HG03460 (cell line): ENCODE results near the gene GPR158.
"Not testable (repeated sequence)": the region's sequence is repeated elsewhere in the genome, so short reads cannot be mapped to it uniquely, and the experiment has no call there.

Experiments
- ATAC-seq: cut with Tn5 transposase; IDR thresholded peaks from one replicate; pipeline ENCODE4 v1.9.1; 2021; ENCODE audit not compliant: unreplicated experiment

Gene GPR158

GRCh38 chr10:25300073-25300472, 125.3 kb downstream of the GPR158 start:
- no peak for ATAC-seq

- ATAC-seq, result no peak
These were observed 129.8 kb downstream of the GPR158 start for GRCh38 chr10:25304606-25305005.

- no peak for ATAC-seq
These were observed 131.6 kb downstream of the GPR158 start for GRCh38 chr10:25306386-25306785.

DNA sequence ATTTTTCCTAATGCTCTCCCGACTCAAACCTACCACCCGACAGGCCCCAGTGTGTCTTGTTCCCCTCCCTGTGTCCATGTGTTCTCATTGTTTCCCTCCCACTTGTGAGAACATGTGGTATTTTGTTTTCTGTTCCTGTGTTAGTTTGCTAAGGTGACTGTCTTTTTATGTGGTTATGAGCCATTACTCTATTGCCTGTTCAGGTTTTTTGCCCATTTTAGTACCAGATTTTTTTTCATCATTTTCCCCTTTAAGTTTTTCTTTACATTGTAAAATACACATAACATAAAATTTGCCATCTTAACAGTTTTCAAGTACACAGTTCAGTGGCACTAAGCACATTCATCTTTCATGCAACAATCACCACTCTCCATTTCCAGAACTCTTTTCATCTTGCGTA, 133.5 kb downstream of the GPR158 start:
- no peak for ATAC-seq

- not testable (repeated sequence) for ATAC-seq
These were observed 142.9 kb downstream of the GPR158 start for GRCh38 chr10:25317596-25318211.

DNA sequence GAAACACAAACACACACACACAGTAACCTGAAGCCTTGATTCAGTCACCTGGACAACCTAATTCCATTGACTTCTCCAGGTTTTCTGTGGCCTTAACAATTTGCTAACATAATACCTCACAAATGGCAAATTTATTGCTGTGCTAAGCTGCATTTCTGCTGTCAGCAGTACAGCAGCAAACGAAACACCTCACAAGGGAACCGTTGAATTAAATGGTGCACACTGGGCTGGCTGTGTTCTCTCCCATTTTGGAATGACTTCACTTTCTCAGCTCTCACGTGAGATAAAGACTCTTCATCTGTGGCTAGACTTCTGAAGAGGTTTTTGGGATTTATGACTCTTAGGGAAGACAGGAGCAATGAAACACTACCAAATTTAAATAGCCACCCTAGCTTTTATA, 152.5 kb downstream of the GPR158 start:
- no peak for ATAC-seq

DNA sequence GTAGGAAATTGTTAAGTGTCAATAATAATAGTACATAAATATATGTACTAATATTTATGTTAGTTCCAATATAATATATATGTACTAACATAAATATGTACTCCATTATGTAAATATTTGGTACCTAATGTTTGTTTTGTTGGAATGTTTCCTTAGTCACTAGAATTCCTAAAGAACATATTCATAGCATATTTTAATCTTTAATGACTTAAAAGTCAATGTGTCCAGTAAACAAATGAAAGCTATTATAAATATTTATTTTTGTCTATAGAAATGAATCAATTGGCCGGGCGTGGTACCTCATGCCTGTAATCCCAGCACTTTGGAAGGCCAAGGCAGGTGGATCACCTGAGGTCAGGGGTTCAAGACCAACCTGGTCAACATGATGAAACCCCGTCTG, 153.6 kb downstream of the GPR158 start:
- no peak for ATAC-seq

DNA sequence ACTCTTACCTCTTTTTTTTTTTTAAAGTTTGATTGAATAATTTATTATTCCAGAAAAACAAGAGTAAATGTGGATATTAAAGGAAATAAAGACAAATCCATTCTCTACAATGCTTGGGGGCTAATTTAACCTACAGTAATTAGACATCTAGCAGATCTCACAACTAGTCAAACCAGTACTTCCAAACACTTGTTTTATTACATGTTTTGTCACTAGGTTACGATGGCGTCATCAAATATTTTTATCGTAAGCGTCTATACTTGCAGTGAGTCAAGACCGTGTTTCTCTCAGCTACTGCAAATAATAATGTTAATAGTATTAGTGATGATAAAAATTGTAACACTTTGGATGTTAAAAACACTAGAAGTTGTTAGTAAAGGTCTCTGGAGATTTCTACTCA, 154.8 kb downstream of the GPR158 start:
- not testable (repeated sequence) for ATAC-seq

- ATAC-seq, result no peak
These were observed 159.6 kb downstream of the GPR158 start for GRCh38 chr10:25334445-25334844.

DNA sequence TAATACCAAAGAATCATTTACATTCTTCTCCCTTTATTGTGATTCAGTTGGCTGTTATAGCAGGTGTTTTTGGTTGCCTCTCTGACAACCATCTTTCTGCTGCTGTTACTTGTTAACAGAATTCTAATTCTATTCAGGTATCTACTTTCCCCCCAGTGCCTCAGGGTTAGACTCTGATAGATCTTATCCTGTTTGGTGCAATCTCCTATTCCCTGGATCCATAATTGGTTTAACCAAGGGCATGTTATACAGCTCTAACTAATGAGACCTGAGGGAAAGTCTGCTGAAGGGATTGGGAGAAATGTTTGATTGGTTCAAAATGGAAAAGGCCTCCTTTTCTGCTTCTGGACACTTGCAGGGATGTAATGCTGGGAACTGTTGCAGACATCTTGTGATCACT, 161.5 kb downstream of the GPR158 start:
- no peak for ATAC-seq

DNA sequence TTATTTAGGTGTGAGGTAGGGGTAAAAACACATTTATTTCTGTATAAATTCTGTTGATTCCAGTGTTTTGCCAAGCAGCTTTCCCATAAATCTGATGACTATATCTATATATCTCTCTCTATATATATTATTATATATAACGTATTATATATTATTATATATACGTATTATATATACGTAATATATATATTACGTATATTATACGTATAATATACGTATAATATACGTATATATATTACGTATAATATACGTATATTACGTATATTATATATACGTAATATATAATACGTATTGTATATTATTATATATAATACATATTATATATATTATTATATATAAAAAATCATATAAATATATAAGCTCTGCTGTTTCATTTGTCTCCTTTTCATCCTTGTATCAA, 163.5 kb downstream of the GPR158 start:
- ATAC-seq, result no peak

DNA sequence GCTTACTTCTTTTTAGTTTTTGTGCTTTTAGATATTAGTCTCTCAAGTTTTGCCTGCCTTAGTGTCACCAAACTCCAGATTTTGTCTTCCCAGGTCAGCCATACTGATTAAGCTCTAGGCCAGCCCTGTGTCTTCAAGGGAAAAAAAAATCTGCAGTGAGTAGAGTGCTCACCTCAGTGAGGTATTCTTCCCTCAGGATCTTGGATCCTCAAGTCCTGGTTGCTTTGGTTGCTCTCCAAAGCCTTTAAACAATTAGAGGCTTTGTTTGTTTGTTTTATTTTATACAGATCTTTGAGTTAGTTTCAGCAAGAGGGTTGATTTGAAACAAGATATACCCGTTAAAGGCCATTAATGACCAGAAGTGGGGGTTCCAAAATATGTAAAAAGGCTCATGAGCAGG, 165.2 kb downstream of the GPR158 start:
- ATAC-seq, result no peak

GRCh38 chr10:25349520-25349919, 174.7 kb downstream of the GPR158 start:
- ATAC-seq, result no peak

- no peak for ATAC-seq
These were observed 181.8 kb downstream of the GPR158 start for GRCh38 chr10:25356609-25357008.

DNA sequence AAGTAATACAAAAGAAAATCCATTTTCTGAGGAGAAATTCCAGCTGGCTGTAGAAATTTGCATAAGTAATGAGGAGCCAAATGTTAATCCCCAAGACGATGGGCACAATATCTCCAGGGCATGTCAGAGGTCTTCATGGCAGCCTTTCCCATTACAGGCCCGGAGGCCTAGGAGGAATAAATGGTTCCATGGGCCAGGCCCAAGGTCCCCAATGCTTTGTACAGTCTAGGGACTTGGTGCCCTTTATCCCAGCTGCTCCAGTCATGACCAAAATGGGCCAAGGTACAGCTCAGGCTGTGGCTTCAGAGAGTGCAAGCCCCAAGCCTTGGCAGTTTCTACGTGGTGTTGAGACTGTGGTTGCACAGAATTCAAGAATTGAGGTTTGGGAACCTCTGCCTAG, 182.5 kb downstream of the GPR158 start:
- no peak for ATAC-seq

DNA sequence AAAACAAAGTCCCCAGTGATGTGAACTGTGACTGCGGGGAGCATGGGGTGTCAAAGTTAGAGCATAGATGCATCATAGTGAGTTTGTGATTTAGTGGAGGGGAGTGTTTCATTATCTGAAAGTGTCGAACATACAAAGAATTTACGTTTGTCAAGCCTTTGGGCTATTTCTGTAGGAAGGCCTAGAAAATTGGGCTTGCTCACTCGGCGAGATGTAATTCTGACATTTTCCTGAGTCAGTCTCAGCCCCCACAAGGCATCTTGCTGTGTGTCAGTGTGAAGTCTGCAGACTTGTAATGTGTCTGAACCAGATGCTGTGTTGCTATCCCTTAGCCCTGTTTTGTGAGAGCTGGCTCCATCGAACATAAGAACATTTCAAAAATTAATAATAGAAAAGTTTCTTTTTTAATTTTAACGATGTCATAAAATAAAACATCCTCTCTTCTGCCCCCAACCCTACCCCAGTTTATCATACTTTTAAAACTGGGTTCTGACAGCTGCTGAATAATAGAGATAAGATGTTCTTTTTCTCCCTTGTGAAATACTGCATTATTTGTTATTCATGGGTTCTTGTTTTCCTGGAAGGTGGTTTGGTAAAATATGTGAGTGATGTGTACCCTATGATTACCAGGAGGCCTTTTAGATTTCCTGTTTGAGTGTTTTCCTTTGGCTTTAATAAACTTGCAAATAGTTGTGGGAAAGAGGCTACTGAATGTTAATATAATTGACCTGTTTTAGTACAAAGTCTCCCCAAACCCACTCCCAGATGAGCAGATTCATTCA, 207.4 kb downstream of the GPR158 start:
- no peak for ATAC-seq

DNA sequence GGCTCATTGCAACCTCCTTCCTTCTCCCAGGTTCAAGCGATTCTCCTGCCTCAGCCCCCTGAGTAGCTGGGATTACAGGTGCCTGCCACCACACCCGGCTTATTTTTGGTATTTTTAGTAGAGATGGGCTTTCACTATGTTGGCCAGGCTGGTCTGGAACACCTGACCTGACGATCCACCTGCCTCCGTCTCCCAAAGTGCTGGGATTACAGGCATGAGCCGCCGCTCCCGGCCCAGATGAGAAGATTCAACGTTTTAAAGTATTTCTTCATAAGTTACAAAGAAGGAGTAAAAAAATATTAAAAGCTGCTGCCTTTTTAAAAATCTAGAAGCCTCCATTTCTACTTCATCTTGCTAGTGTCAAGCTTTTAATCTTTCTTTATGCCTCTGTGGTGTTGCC, 208.1 kb downstream of the GPR158 start:
- ATAC-seq, result not testable (repeated sequence)

DNA sequence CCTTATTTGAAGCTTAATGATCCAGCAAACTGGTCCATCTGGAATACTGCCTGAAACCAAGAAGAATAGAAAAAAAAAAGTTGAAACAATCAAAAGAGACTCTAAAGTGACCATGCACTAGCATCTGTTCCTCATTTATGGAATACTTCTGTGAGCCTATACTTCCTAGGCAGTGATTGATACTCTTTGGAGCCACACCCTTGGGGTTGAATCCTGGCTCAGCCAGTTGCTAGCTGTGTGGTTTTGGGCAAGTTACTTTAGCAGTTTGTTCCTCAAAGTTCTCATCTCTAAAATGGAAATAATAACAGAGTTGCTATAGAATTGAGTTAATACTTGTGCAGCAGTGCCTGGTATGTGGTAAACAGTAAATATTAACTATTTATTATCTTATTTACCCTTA, 208.9 kb downstream of the GPR158 start:
- ATAC-seq, result no peak

DNA sequence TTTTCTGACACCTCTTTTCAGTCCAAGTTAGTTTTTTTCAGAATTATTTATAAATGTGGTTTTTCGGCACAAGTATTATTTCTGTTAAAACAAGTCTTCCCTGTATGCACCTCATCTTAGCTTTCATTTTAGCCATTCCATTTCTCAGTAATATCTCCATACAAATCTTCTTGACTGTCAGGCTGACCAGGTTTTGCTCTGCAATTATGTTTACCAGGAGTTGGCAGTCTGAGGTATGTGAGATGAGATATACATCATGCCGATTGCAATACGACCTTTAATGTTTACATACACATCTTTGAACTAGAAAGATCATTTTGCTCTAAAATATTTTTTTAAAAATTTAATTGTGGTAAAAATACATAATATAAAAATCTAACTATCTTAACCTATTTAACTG, 209.8 kb downstream of the GPR158 start:
- no peak for ATAC-seq

DNA sequence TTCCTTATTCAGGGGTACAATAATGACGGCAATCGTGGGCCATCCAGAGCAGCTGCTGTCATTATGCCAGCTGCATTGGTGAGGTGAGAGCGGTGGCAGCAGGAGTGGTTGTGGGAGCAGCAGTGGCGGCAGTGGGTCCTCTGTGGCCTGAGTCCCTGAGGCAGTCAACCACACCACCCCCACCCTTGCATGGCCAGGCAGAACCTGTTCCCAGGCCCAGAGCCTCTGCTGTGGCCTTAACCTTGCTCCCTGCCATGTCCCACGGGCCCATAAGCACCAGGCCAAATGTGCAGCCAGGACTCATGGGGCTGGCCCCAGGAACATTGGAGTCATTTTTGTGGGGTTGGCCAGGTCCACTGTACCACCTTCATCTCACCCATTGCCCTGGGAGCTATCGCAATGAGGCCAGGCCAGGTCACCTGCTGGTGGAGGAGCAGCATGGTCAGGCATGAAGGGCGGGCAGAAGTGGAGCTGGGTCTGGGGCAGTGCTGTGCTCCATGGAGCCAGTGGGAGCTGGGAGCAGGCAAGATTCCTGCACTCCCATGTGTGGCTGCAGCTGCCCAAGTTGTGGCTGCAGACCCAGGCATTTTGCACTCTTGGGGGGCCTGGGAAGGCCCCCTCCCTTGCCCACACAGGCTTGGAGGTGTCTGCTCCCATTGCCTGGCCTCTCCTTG, 213.5 kb downstream of the GPR158 start:
- ATAC-seq, result no peak

DNA sequence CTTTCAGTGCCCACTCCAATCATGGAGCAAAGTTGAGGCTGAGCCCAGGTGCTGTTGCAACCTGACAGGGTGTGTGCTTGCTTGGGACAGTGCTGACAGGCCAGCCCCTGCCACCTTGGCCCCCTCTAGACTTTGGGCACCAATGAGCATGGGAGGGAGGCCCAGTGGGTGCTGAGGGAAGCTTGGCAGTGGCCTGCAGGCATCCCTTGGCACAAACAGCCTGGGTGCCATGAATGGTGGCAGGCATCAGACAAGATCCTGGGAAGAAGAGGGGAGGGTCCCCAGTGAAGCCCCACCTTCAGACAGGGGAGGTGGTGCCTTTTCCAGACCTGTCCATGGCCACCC, 214.0 kb downstream of the GPR158 start:
- no peak for ATAC-seq

DNA sequence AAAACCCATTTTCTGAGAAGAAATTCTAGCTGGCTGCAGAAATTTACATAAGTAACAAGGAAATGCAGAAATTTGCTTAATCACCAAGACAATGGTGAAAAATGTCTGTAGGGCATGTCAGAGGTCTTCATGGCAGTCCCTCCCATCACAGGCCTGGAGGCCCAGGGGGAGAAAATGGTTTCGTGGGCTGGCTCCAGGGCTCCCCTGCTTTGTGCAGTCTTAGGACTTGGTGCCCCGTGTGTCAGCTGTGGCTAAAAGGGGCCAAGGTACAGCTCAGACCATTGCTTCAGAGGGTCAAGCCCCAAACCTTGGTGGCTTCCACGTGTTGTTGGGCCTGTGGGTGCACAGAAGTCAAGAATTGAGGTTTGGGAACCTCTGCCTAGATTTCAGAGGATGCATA, 215.9 kb downstream of the GPR158 start:
- ATAC-seq, result no peak
